ENCODE data around the gene GPR39.

Gene GPR39

DNA sequence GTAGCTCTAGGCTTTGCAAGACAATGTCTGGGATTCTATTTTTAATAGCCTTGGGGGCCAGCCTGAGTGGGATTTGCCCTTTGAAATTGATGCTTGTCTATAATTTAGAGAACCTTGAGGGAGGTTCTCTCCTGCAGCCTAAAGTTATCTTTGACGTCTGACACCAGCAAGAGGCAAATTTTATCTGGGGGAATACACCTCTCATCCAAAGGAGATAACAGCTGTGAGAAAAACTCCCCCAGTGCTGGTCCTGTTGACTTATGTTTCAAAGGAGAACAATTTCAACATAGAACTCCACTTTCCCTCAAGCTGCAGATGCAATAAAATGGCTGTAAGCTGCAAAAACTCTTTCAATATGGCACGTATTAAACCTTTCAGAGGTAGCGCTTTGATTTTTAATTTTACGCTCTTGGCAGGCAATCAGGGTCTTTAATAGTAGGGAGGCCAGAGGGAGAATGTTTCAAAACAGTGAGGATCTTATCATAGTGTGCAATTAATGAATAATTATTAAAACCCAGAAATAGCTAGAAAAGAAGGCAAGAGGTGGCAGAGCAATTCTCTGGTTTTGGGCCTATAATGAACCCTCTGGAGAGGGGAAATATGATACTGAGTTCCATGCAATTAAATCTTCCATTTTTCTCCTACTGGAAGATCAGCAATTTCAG, 191.0 kb downstream of the GPR39 start:
- no peaks in the 10 kb centered on the region for H3K27me3 ChIP-seq (ENCODE audit: insufficient read depth, low read length)
- no peak overlapping the region for H4K8ac ChIP-seq (ENCODE audit: low read depth, low read length)
- H2BK12ac ChIP-seq (ENCODE audit: low read length) = no peak overlapping the region
- no CpG with 5 or more reads among the region's 4 CpGs for WGBS (ENCODE audit: extremely low coverage, insufficient coverage, insufficient read length)
- no peak overlapping the region for H2AFZ ChIP-seq (ENCODE audit: insufficient read depth, low read length, poor library complexity)
- no peak overlapping the region for H3K4me2 ChIP-seq (ENCODE audit: low read length)
- no peak overlapping the region for H4K12ac ChIP-seq (ENCODE audit: low read depth, low read length)
- H3K4me1 ChIP-seq (ENCODE audit: control insufficient read depth in 1 of 2, insufficient read depth in 2 of 2, low read length in 2 of 2) = no peaks in the 10 kb centered on the region
- H3K18ac ChIP-seq (ENCODE audit: low read length) = no peak overlapping the region
- no peak overlapping the region for H3K4ac ChIP-seq (ENCODE audit: low read depth, low read length)
- H3K23ac ChIP-seq (ENCODE audit: low read length) = no peak overlapping the region
- no peak overlapping the region for H3K27ac ChIP-seq (ENCODE audit: low read depth, low read length)
- H2BK120ac ChIP-seq (ENCODE audit: insufficient read depth, low read length, poor library complexity) = no peak overlapping the region
- DNase-seq = no peak
- no peaks in the 10 kb centered on the region for H3K79me1 ChIP-seq (ENCODE audit: low read length)
- H3K9ac ChIP-seq (ENCODE audit: low read length) = no peak overlapping the region
- H3K9me3 ChIP-seq (ENCODE audit: insufficient read depth, low read depth, low read length) = no peaks in the 10 kb centered on the region
- H3K4me3 ChIP-seq (ENCODE audit: low read depth, low read length) = no peak overlapping the region
- H2BK5ac ChIP-seq (ENCODE audit: low read depth, low read length, poor library complexity) = no peak overlapping the region
- no peaks in the 10 kb centered on the region for H3K79me2 ChIP-seq (ENCODE audit: control insufficient read depth, insufficient read depth, low read length, poor library complexity)
- H3K14ac ChIP-seq (ENCODE audit: low read length) = no peak overlapping the region
- H2AK5ac ChIP-seq (ENCODE audit: low read length) = no peak overlapping the region
- no peaks in the 10 kb centered on the region for H3K36me3 ChIP-seq (ENCODE audit: control insufficient read depth in 1 of 2, insufficient read depth in 2 of 2, low read length in 2 of 2)
- no peak overlapping the region for H4K91ac ChIP-seq (ENCODE audit: low read depth, low read length)

DNA sequence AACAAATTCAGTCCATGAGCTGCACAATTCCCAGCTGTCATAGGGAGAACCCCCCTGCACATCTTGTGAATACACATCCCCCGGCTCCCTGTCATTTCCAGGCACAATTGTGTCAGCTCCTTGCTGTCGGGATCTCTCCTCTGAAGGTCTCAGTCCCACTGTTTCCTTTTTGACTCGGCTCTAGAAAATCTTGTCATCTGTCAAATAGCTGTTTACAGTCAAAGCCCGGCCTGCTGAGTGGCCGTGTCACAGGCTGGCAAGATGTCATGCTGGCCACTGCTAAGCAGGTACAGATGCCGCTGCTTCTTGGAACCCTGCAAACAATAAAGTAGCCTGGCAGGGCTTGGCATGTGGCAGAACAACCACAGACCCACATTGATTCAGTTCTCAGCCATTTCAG, 191.7 kb downstream of the GPR39 start:
- no peaks in the 10 kb centered on the region for H3K79me1 ChIP-seq (ENCODE audit: low read length)
- H3K27ac ChIP-seq (ENCODE audit: low read depth, low read length) = no peak overlapping the region
- H3K14ac ChIP-seq (ENCODE audit: low read length) = no peak overlapping the region
- no peak overlapping the region for H3K4ac ChIP-seq (ENCODE audit: low read depth, low read length)
- no peak overlapping the region for H3K4me2 ChIP-seq (ENCODE audit: low read length)
- no peak overlapping the region for H4K12ac ChIP-seq (ENCODE audit: low read depth, low read length)
- H3K9ac ChIP-seq (ENCODE audit: low read length) = no peak overlapping the region
- no peak overlapping the region for H2BK5ac ChIP-seq (ENCODE audit: low read depth, low read length, poor library complexity)
- DNase-seq = no peak
- H4K91ac ChIP-seq (ENCODE audit: low read depth, low read length) = no peak overlapping the region
- H2BK12ac ChIP-seq (ENCODE audit: low read length) = no peak overlapping the region
- no peak overlapping the region for H3K23ac ChIP-seq (ENCODE audit: low read length)
- H3K4me3 ChIP-seq (ENCODE audit: low read depth, low read length) = no peak overlapping the region
- H3K27me3 ChIP-seq (ENCODE audit: insufficient read depth, low read length) = no peaks in the 10 kb centered on the region
- no CpG with 5 or more reads among the region's 6 CpGs for WGBS (ENCODE audit: extremely low coverage, insufficient coverage, insufficient read length)
- H4K8ac ChIP-seq (ENCODE audit: low read depth, low read length) = no peak overlapping the region
- H2AFZ ChIP-seq (ENCODE audit: insufficient read depth, low read length, poor library complexity) = no peak overlapping the region
- H3K18ac ChIP-seq (ENCODE audit: low read length) = no peak overlapping the region
- H3K4me1 ChIP-seq (ENCODE audit: control insufficient read depth in 1 of 2, insufficient read depth in 2 of 2, low read length in 2 of 2) = no peaks in the 10 kb centered on the region
- H3K36me3 ChIP-seq (ENCODE audit: control insufficient read depth in 1 of 2, insufficient read depth in 2 of 2, low read length in 2 of 2) = no peaks in the 10 kb centered on the region
- no peaks in the 10 kb centered on the region for H3K79me2 ChIP-seq (ENCODE audit: control insufficient read depth, insufficient read depth, low read length, poor library complexity)
- no peaks in the 10 kb centered on the region for H3K9me3 ChIP-seq (ENCODE audit: insufficient read depth, low read depth, low read length)
- no peak overlapping the region for H2BK120ac ChIP-seq (ENCODE audit: insufficient read depth, low read length, poor library complexity)
- no peak overlapping the region for H2AK5ac ChIP-seq (ENCODE audit: low read length)

DNA sequence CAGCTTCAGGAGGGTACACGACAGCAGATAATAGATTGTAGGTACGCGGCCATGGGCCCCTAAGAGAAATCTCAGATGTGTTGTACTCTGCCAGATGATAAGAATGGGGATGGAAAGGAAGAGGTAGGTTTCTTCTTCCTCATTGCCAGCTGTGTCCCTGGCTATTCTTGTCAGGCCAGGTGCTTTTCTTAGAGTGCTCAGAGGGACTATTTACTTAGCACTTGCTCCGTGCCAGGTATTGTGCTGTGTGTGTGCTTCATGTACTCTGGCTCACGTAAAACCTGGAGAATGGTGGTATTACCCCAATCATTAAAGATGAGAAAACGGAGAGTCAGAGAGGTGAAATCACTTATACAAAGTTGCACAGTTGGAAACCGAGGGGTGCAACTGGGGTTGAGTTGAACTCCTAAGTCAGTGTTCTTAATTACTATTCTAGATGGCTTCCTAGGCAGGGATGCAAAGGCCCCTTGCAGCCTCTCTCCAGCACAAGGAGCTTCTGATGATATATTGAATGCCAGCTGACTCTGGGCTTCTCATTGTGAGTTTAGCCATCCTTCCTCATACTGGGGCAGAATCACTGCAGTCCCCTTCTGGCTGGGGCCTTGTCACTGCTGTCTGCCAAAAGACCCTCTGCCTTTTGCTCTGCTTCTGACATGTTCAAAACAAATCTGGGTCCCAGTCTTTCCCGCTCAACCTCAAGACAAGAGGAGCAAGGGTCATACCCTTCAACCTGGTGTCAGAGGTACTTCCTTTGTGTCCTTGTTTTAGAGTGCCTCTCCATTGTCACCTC, 192.7 kb downstream of the GPR39 start:
- Histone ChIP-seq H3K36me3 (ENCODE audit: control insufficient read depth in 1 of 2, insufficient read depth in 2 of 2, low read length in 2 of 2) (no peaks in the 10 kb centered on the region), H3K79me2 (ENCODE audit: control insufficient read depth, insufficient read depth, low read length, poor library complexity) (no peaks in the 10 kb centered on the region), H3K18ac (ENCODE audit: low read length) (no peak overlapping the region), H3K79me1 (ENCODE audit: low read length) (no peaks in the 10 kb centered on the region), H3K4me3 (ENCODE audit: low read depth, low read length) (no peak overlapping the region), H3K23ac (ENCODE audit: low read length) (no peak overlapping the region), H3K27ac (ENCODE audit: low read depth, low read length) (no peak overlapping the region), H3K4me2 (ENCODE audit: low read length) (no peak overlapping the region), H2BK12ac (ENCODE audit: low read length) (no peak overlapping the region), H4K91ac (ENCODE audit: low read depth, low read length) (no peak overlapping the region), H2AFZ (ENCODE audit: insufficient read depth, low read length, poor library complexity) (no peak overlapping the region), H3K14ac (ENCODE audit: low read length) (no peak overlapping the region), H2AK5ac (ENCODE audit: low read length) (no peak overlapping the region), H4K8ac (ENCODE audit: low read depth, low read length) (no peak overlapping the region), H4K12ac (ENCODE audit: low read depth, low read length) (no peak overlapping the region), H3K4me1 (ENCODE audit: control insufficient read depth in 1 of 2, insufficient read depth in 2 of 2, low read length in 2 of 2) (no peaks in the 10 kb centered on the region), H3K9me3 (ENCODE audit: insufficient read depth, low read depth, low read length) (no peaks in the 10 kb centered on the region), H3K27me3 (ENCODE audit: insufficient read depth, low read length) (no peaks in the 10 kb centered on the region), H3K4ac (ENCODE audit: low read depth, low read length) (no peak overlapping the region), H3K9ac (ENCODE audit: low read length) (no peak overlapping the region), H2BK5ac (ENCODE audit: low read depth, low read length, poor library complexity) (no peak overlapping the region), H2BK120ac (ENCODE audit: insufficient read depth, low read length, poor library complexity) (no peak overlapping the region)
- no CpG with 5 or more reads among the region's 8 CpGs for WGBS (ENCODE audit: extremely low coverage, insufficient coverage, insufficient read length)
- DNase-seq = no peak

DNA sequence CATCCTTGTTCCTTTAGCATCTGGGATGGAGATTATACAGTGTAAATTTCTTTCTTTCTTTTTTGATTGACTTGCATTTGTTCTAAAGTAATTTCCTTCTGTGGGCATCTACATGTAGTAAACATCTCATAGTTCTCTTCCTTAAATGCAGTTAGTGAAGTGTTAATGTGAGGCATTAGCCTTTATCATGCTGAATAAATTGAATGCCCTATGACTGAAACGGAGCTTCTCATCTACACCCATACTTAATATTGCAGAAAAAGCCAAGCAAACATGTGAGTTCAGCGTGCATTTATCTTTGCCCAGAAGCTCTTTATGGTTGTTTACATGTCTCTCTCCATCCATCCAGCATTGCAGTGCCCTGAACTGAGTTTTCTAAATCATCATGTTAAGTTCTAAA, 195.1 kb downstream of the GPR39 start:
- Histone ChIP-seq H2AK5ac (ENCODE audit: low read length) (no peak overlapping the region), H3K9me3 (ENCODE audit: insufficient read depth, low read depth, low read length) (no peaks in the 10 kb centered on the region), H2BK120ac (ENCODE audit: insufficient read depth, low read length, poor library complexity) (no peak overlapping the region), H2BK12ac (ENCODE audit: low read length) (no peak overlapping the region), H3K27me3 (ENCODE audit: insufficient read depth, low read length) (no peaks in the 10 kb centered on the region), H3K4me3 (ENCODE audit: low read depth, low read length) (no peak overlapping the region), H3K23ac (ENCODE audit: low read length) (no peak overlapping the region), H3K9ac (ENCODE audit: low read length) (no peak overlapping the region), H3K14ac (ENCODE audit: low read length) (no peak overlapping the region), H3K79me2 (ENCODE audit: control insufficient read depth, insufficient read depth, low read length, poor library complexity) (no peaks in the 10 kb centered on the region), H3K36me3 (ENCODE audit: control insufficient read depth in 1 of 2, insufficient read depth in 2 of 2, low read length in 2 of 2) (no peaks in the 10 kb centered on the region), H3K4me1 (ENCODE audit: control insufficient read depth in 1 of 2, insufficient read depth in 2 of 2, low read length in 2 of 2) (no peaks in the 10 kb centered on the region), H2AFZ (ENCODE audit: insufficient read depth, low read length, poor library complexity) (no peak overlapping the region), H3K18ac (ENCODE audit: low read length) (no peak overlapping the region), H4K91ac (ENCODE audit: low read depth, low read length) (no peak overlapping the region), H2BK5ac (ENCODE audit: low read depth, low read length, poor library complexity) (no peak overlapping the region), H4K12ac (ENCODE audit: low read depth, low read length) (no peak overlapping the region), H3K4me2 (ENCODE audit: low read length) (no peak overlapping the region), H3K27ac (ENCODE audit: low read depth, low read length) (no peak overlapping the region), H3K4ac (ENCODE audit: low read depth, low read length) (no peak overlapping the region), H3K79me1 (ENCODE audit: low read length) (no peaks in the 10 kb centered on the region), H4K8ac (ENCODE audit: low read depth, low read length) (no peak overlapping the region)
- no CpG with 5 or more reads among the region's 2 CpGs for WGBS (ENCODE audit: extremely low coverage, insufficient coverage, insufficient read length)
- no peak for DNase-seq

Measured in trophoblast cell (in vitro differentiated cells and primary cell).